Measurements from ENCODE around the gene PPP1CC.
"Not testable (repeated sequence)": the region's sequence is repeated elsewhere in the genome, so short reads cannot be mapped to it uniquely, and the experiment has no call there.

Gene PPP1CC

GRCh38 chr12:110731479-110731878 lies 11.2 kb downstream of the PPP1CC start:
- no peak for TF ChIP-seq CTCF (IDR thresholded peaks at IDR 0.05; ENCODE audit: low read depth, low read length, missing control alignments)
- in situ Hi-C loops (cut with HindIII; ENCODE audit: low sequenced_read_pairs): no loop called here
- no peak for DNase-seq (ENCODE audit: low read depth)
- H3K4me3 ChIP-seq (ENCODE audit: low read depth, low read length): no peak overlapping the region

GRCh38 chr12:110728628-110729027 lies 14.1 kb downstream of the PPP1CC start:
- no peak for DNase-seq (ENCODE audit: low read depth)
- H3K4me3 ChIP-seq (ENCODE audit: low read depth, low read length): no peak overlapping the region
- TF ChIP-seq CTCF (IDR thresholded peaks at IDR 0.05; ENCODE audit: low read depth, low read length, missing control alignments): no peak
- in situ Hi-C loops (cut with HindIII; ENCODE audit: low sequenced_read_pairs): no loop called here

GRCh38 chr12:110726708-110727369 lies 15.9 kb downstream of the PPP1CC start:
- no peak overlapping the region for H3K4me3 ChIP-seq (ENCODE audit: low read depth, low read length)
- DNase-seq (ENCODE audit: low read depth): no peak
- TF ChIP-seq CTCF (IDR thresholded peaks at IDR 0.05; ENCODE audit: low read depth, low read length, missing control alignments): no peak
- in situ Hi-C loops (cut with HindIII; ENCODE audit: low sequenced_read_pairs): no loop called here

GRCh38 chr12:110726028-110726427 lies 16.7 kb downstream of the PPP1CC start:
- H3K4me3 ChIP-seq (ENCODE audit: low read depth, low read length): no peak overlapping the region
- in situ Hi-C loops (cut with HindIII; ENCODE audit: low sequenced_read_pairs): no loop called here
- DNase-seq (ENCODE audit: low read depth): no peak
- no peak for TF ChIP-seq CTCF (IDR thresholded peaks at IDR 0.05; ENCODE audit: low read depth, low read length, missing control alignments)

- H3K4me3 ChIP-seq (ENCODE audit: low read depth, low read length): no peak overlapping the region
- in situ Hi-C loops (cut with HindIII; ENCODE audit: low sequenced_read_pairs): no loop called here
- no peak for DNase-seq (ENCODE audit: low read depth)
- no peak for TF ChIP-seq CTCF (IDR thresholded peaks at IDR 0.05; ENCODE audit: low read depth, low read length, missing control alignments)
Observed at GRCh38 chr12:110725267-110725666, 17.4 kb downstream of the PPP1CC start.

GRCh38 chr12:110722892-110723291 lies 19.8 kb downstream of the PPP1CC start:
- DNase-seq (ENCODE audit: low read depth); in situ Hi-C loops (cut with HindIII; ENCODE audit: low sequenced_read_pairs); H3K4me3 ChIP-seq (ENCODE audit: low read depth, low read length): not testable (repeated sequence)

GRCh38 chr12:110721570-110721969 lies 21.1 kb downstream of the PPP1CC start:
- in situ Hi-C loops (cut with HindIII; ENCODE audit: low sequenced_read_pairs): no loop called here
- TF ChIP-seq CTCF (IDR thresholded peaks at IDR 0.05; ENCODE audit: low read depth, low read length, missing control alignments): no peak
- no peak for DNase-seq (ENCODE audit: low read depth)
- no peak overlapping the region for H3K4me3 ChIP-seq (ENCODE audit: low read depth, low read length)

Measured in astrocyte of the cerebellum (primary cell).